GM12874 (cell line): ENCODE results near the gene ZNF331.

Experiments
- TF ChIP-seq, protein P1 (sequence below): IDR thresholded peaks from 2 replicates; pipeline ENCODE4 v1.5.1; 2011; ENCODE audit warnings: low read depth, mild to moderate bottlenecking, control low read depth, low read length, moderate library complexity; ENCODE audit not compliant: insufficient read depth

The ZNF331 gene

DNA sequence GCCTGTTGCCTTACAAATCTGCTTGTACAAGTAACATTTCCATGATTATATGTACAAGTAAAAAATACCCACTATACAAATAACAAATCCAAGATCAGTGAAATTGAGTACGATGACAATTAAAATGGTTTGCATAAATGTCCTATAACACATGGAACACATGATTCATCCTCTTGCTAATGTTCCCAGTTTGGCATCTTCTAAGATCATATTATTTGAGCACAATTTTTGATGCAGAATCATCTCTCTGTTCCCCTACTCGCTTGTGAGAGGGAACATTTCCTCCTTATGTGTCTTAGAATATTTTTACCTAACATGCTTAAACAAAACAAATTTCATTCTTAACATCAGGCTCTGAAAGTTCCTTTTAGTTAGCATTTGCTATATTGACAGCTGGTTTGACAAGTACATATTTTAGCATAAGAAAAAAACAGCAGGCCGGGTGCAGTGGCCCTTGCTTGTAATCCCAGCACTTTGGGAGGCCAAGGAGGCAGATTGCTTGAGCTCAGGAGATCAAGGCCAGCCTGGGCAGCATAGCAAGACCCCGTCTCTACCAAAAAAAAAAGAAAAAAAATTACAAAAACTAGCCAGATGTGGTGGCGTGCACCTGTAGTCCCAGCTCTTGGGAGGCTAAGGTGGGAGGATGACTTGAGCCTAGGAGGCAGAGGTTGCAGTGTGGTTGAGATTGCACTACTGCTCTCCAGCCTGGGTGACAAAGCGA, 14.2 kb downstream of the ZNF331 start:
- TF ChIP-seq, protein P1, sequence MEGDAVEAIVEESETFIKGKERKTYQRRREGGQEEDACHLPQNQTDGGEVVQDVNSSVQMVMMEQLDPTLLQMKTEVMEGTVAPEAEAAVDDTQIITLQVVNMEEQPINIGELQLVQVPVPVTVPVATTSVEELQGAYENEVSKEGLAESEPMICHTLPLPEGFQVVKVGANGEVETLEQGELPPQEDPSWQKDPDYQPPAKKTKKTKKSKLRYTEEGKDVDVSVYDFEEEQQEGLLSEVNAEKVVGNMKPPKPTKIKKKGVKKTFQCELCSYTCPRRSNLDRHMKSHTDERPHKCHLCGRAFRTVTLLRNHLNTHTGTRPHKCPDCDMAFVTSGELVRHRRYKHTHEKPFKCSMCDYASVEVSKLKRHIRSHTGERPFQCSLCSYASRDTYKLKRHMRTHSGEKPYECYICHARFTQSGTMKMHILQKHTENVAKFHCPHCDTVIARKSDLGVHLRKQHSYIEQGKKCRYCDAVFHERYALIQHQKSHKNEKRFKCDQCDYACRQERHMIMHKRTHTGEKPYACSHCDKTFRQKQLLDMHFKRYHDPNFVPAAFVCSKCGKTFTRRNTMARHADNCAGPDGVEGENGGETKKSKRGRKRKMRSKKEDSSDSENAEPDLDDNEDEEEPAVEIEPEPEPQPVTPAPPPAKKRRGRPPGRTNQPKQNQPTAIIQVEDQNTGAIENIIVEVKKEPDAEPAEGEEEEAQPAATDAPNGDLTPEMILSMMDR = no peak

GRCh38 chr19:53553156-53553555, 15.2 kb downstream of the ZNF331 start:
- TF ChIP-seq, protein P1 = no peak

GRCh38 chr19:53553865-53554791, 16.2 kb downstream of the ZNF331 start:
- TF ChIP-seq, protein P1 = no peak

GRCh38 chr19:53554804-53555203, 16.9 kb downstream of the ZNF331 start:
- TF ChIP-seq, protein P1 = no peak

GRCh38 chr19:53555352-53555751, 17.4 kb downstream of the ZNF331 start:
- TF ChIP-seq, protein P1 = no peak

DNA sequence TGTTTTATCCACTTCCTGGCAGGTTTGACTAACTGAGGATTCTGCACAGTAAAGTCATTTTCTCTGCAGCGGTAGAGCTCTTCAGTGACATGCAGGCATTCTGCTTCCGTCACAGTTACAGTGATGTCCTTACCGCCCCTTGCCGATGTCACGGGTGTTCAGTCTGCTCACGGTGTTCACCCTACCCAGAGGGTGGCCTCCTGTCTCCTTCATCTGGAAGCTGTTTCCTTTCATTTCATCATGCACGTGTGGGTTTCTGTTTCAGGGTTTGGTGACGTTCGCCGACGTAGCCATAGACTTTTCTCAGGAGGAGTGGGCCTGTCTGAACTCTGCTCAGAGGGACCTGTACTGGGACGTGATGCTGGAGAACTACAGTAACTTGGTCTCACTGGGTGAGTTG, 33.4 kb downstream of the ZNF331 start:
- TF ChIP-seq, protein P1 = no peak

DNA sequence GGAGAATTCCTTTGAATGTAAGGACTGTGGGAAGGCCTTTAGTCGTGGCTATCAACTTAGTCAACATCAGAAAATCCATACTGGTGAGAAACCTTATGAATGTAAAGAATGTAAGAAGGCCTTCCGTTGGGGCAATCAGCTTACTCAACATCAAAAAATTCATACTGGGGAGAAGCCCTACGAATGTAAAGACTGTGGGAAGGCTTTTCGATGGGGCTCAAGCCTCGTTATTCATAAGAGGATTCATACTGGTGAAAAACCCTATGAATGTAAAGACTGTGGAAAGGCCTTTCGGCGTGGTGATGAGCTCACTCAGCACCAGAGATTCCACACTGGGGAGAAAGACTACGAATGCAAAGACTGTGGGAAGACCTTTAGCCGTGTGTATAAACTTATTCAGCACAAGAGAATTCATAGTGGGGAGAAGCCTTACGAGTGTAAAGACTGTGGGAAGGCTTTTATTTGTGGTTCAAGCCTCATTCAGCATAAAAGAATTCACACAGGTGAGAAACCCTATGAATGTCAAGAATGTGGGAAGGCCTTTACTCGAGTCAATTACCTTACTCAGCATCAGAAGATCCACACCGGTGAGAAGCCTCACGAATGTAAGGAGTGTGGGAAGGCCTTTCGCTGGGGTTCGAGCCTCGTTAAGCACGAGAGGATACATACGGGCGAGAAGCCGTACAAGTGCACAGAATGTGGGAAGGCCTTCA, 39.2 kb downstream of the ZNF331 start:
- TF ChIP-seq, protein P1 = no peak
